PC-9 (cell line): ENCODE measurements around the gene PMAIP1. TPM values are rescaled to one million over a fixed set of nuclear protein-coding genes. Genes with fewer than 3 reads are reported as not detected.

Experiments
- BruUV-seq: library from RNA; stranded (reverse); fragments of 400-500 nt; replicated peaks from 2 replicates; lab custom pipeline; 2021; lab: Mats Ljungman, UMichigan
- CTCF ChIA-PET: fragments of 300-600 bp; sonication (Branson Sonifier 250); formaldehyde crosslinking; loops from one replicate; lab custom pipeline; 2022; ENCODE audit warnings: antibody characterized with exemption; lab: Charles Lee
- POLR2A ChIA-PET: fragments of 300-600 bp; sonication (Branson Sonifier 250); formaldehyde crosslinking; loops from one replicate; lab custom pipeline; 2022; ENCODE audit warnings: antibody characterized with exemption; ENCODE audit not compliant: unreplicated experiment; lab: Charles Lee
- DNase-seq, 2 experiments: peaks; one replicate each; pipeline versions ENCODE4 v3.0.0 to v3.0.0-alpha.2; 2015 to 2022; ENCODE audit warnings: mixed read lengths in 1 of 2
- H2AFZ ChIP-seq: fragments of 200-600 bp; sonication (generic); 2 replicates; pipeline ENCODE4 v1.8.1; 2017; ENCODE audit warnings: antibody characterized with exemption
- H3F3A ChIP-seq: fragments of 200-600 bp; sonication (generic); 2 replicates; pipeline ENCODE4 v1.8.1; 2017; ENCODE audit warnings: antibody characterized with exemption, mild to moderate bottlenecking, low read depth; ENCODE audit not compliant: insufficient read depth
- H3K27ac ChIP-seq: fragments of 200-600 bp; sonication (generic); 2 replicates; pipeline ENCODE4 v1.6.1; 2016; ENCODE audit warnings: mixed run types
- H3K27me3 ChIP-seq: fragments of 200-600 bp; sonication (generic); 2 replicates; pipeline ENCODE4 v1.6.1; 2016; ENCODE audit warnings: low read depth, mixed run types; ENCODE audit not compliant: insufficient read depth
- H3K36me3 ChIP-seq: fragments of 200-600 bp; sonication (generic); 2 replicates; pipeline ENCODE4 v1.6.1; 2016; ENCODE audit warnings: low read depth, mixed run types
- H3K4me1 ChIP-seq: fragments of 200-600 bp; sonication (generic); replicated peaks from 2 replicates; pipeline ENCODE4 v1.6.1; 2016; ENCODE audit warnings: mixed run types; ENCODE audit not compliant: insufficient read depth
- H3K4me2 ChIP-seq: fragments of 200-600 bp; sonication (generic); 2 replicates; pipeline ENCODE4 v1.6.1; 2017; ENCODE audit warnings: mixed run types
- H3K4me3 ChIP-seq: fragments of 200-600 bp; sonication (generic); 2 replicates; pipeline ENCODE4 v1.6.1; 2016; ENCODE audit warnings: mixed run types
- H3K79me2 ChIP-seq: fragments of 200-600 bp; sonication (generic); 2 replicates; pipeline ENCODE4 v1.6.1; 2017; ENCODE audit warnings: low read depth, mixed run types
- H3K9me2 ChIP-seq: fragments of 200-600 bp; sonication (generic); 2 replicates; pipeline ENCODE4 v1.8.1; 2017; ENCODE audit warnings: mild to moderate bottlenecking; ENCODE audit not compliant: insufficient read depth
- H3K9me3 ChIP-seq: fragments of 200-600 bp; sonication (generic); 2 replicates; pipeline ENCODE4 v1.8.1; 2016; ENCODE audit warnings: low read depth; ENCODE audit not compliant: insufficient read depth
- H4K20me1 ChIP-seq: fragments of 200-600 bp; sonication (generic); 2 replicates; pipeline ENCODE4 v1.8.1; 2017; ENCODE audit not compliant: insufficient read depth
- EZH2 ChIP-seq: fragments of 200-600 bp; sonication (generic); IDR thresholded peaks from 2 replicates; pipeline ENCODE4 v1.8.0; 2017; ENCODE audit warnings: antibody characterized with exemption, low read depth
- intact Hi-C: fragments of 100-400 bp; cut with micrococcal nuclease; formaldehyde crosslinking; loops from one replicate; pipeline ENCODE4 v1.10.0; 2022; ENCODE audit not compliant: unreplicated experiment
- total RNA-seq: library from RNA; stranded (reverse); gene quantifications from 2 replicates; pipeline ENCODE4 v1.2.3, GENCODE V29; 2021
- TF ChIP-seq, protein P1 (sequence below): fragments of 200-600 bp; sonication (generic); conservative IDR thresholded peaks from 2 replicates; pipeline ENCODE4 v1.6.1; 2017; ENCODE audit warnings: mixed run types, antibody characterized with exemption, mild to moderate bottlenecking, moderate library complexity

Gene PMAIP1
- total RNA-seq, 1 experiment from 2014 or later, result 16.5 TPM

DNA sequence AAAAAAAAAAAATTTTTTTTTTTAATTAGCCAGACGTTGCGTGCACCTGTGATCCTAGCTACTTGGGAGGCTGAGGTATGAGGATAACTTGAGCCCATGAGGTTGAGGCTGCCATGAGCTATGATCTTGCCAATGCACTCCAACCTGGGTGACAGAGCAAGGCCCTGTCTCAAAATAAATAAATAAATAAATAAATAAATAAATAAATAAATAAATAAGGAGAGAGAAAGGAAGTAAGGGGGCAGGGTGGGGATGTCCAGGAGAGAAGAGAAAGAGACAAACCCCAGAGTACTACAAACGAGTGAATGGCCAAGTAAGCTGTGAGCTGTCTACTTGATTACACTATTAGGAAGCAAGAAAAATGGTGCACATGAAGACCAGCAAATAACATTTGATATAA is 7.7 kb upstream of the PMAIP1 start:
- Histone ChIP-seq H3K27me3 (no peaks in the 10 kb centered on the region), H3K36me3 (no peaks in the 10 kb centered on the region), H4K20me1 (no peaks in the 10 kb centered on the region), H3F3A (no peaks in the 10 kb centered on the region), H3K4me1 (no peaks in the 10 kb centered on the region; the same call in none of the 2 replicates), H3K4me2 (no peak overlapping the region), H3K9me2 (no peaks in the 10 kb centered on the region), H3K9me3 (no peaks in the 10 kb centered on the region; the same call in 1 of the 2 replicates), H3K27ac (no peak overlapping the region), H2AFZ (no peak overlapping the region), H3K79me2 (no peaks in the 10 kb centered on the region), H3K4me3 (no peak overlapping the region)
- no peak for DNase-seq
- BruUV-seq, result no TSS peak
- no peak for TF ChIP-seq EZH2
- TF ChIP-seq, protein P1, sequence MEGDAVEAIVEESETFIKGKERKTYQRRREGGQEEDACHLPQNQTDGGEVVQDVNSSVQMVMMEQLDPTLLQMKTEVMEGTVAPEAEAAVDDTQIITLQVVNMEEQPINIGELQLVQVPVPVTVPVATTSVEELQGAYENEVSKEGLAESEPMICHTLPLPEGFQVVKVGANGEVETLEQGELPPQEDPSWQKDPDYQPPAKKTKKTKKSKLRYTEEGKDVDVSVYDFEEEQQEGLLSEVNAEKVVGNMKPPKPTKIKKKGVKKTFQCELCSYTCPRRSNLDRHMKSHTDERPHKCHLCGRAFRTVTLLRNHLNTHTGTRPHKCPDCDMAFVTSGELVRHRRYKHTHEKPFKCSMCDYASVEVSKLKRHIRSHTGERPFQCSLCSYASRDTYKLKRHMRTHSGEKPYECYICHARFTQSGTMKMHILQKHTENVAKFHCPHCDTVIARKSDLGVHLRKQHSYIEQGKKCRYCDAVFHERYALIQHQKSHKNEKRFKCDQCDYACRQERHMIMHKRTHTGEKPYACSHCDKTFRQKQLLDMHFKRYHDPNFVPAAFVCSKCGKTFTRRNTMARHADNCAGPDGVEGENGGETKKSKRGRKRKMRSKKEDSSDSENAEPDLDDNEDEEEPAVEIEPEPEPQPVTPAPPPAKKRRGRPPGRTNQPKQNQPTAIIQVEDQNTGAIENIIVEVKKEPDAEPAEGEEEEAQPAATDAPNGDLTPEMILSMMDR, result no peak
- CTCF ChIA-PET, result no interaction called here
- intact Hi-C loops, result no loop called here
- POLR2A ChIA-PET, result no interaction called here

DNA sequence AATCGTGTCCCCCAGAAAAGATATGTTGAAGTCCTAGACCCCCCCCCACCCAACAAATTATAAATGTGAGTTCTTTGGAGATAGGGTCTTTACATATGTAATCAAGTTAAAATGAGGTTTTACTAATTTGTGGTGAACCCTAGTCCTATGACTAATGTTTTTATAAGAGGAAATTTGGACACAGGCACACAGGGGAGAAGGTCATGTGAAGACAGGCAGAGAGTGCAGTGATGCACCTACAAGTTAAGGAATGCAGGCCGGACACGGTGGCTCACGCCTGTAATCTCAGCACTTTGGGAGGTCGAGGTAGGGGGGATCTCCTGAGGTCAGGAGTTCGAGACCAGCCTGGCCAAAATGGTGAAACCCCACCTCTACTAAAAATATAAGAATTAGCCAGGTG is 5.8 kb upstream of the PMAIP1 start:
- Histone ChIP-seq H4K20me1 (no peaks in the 10 kb centered on the region), H2AFZ (no peak overlapping the region), H3F3A (peaks cover 9% of the 10 kb centered on the region), H3K36me3 (no peaks in the 10 kb centered on the region), H3K4me2 (no peak overlapping the region), H3K9me3 (no peaks in the 10 kb centered on the region), H3K27me3 (no peaks in the 10 kb centered on the region), H3K4me3 (no peak overlapping the region), H3K4me1 (peaks cover 18% of the 10 kb centered on the region), H3K27ac (no peak overlapping the region), H3K79me2 (peaks cover 16% of the 10 kb centered on the region; the same call in 1 of the 2 replicates), H3K9me2 (no peaks in the 10 kb centered on the region)
- ChIA-PET POLR2A (no interaction called here), CTCF (no interaction called here)
- intact Hi-C loops, result no loop called here
- TF ChIP-seq, protein P1, result no peak
- TF ChIP-seq EZH2, result no peak
- no peak for DNase-seq
- no TSS peak for BruUV-seq

DNA sequence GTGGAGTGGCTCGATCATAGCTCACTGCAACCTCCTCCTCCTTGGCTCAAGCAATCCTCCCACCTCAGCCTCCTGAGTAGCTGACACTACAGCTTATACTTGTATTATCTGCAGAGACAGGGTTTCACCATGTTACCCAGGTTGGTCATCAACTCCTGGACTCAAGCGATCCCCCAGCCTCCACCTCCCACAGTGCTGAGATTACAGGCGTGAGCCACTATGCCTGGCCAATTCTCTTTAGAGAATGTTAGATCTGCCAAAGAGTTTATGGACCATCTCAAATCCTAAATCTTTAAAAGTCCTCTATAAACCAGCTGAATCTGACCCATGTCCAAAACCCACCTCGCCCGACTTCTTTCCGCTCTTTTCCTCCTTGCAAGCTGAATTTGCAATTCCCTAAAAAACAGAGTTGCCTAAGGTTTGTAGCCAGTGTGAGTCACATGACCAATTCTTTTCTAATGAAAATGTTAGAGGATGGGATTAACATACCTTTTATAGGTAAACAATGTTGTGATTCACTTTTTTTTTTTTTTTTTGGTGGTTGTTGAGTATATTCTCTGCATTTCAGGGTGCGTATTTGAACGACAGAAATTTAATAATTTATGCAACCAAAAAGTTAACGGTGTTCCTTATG is 2.4 kb upstream of the PMAIP1 start:
- no peak for DNase-seq
- Histone ChIP-seq H3K4me2 (peak overlapping the region; percentile 89; the same call in 1 of the 2 replicates), H2AFZ (no peak overlapping the region), H3K4me1 (peaks cover 22% of the 10 kb centered on the region), H4K20me1 (peaks cover 3% of the 10 kb centered on the region; the same call in 1 of the 2 replicates), H3K27me3 (no peaks in the 10 kb centered on the region), H3F3A (peaks cover 33% of the 10 kb centered on the region), H3K27ac (no peak overlapping the region), H3K4me3 (no peak overlapping the region), H3K9me3 (no peaks in the 10 kb centered on the region), H3K79me2 (peaks cover 43% of the 10 kb centered on the region), H3K36me3 (peaks cover 12% of the 10 kb centered on the region; the same call in 1 of the 2 replicates), H3K9me2 (no peaks in the 10 kb centered on the region)
- BruUV-seq, result no TSS peak
- intact Hi-C loops, result no loop called here
- CTCF ChIA-PET, result interaction anchor here (0.6 kb wide), 2 partner anchors 297 to 394 kb away, joined by 4 read pairs; no protein-coding TSS in a partner anchor
- POLR2A ChIA-PET, result no interaction called here
- TF ChIP-seq EZH2, result no peak
- TF ChIP-seq, protein P1, result no peak
